Measurements from ENCODE around the gene TDO2.

TDO2 gene

DNA sequence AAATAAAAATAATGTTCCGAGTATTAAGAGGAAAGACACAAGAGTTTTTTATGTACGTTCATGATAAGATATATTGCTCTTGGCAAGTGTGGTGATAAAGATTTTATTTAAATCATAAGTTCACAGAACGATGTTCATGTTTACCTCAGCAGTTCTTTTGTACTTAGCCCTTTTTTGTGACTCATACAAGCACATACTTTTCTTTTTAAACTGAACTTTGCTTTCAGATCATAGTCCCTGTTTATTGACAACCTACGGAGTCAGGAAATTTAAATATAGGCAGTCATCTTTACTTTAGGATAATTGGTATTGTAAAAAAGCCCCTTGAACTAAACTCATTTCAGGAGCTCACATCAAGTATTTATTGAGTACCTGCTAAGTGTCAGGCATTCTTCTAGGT is 51.4 kb downstream of the TDO2 start:
- no peak for DNase-seq

DNA sequence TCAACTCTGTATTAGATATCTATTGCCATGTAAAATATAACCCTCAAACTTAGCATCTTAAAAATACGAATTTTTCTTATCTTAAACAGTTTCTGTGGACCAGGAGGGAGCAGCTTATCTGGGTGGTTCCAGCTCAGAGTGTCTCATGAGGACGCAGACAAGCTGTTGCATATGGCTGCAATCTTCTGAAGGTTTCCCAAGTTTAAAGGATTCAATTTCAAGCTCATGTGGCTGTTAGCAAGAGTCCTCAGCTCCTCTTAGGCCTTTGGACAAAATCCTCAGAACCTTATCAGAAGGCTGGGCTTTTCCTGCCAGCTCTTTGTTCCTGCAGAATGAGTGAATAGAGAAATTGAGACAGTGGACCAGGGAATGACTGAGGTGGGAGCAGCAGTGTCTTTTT is 53.0 kb downstream of the TDO2 start:
- no peak for DNase-seq

DNA sequence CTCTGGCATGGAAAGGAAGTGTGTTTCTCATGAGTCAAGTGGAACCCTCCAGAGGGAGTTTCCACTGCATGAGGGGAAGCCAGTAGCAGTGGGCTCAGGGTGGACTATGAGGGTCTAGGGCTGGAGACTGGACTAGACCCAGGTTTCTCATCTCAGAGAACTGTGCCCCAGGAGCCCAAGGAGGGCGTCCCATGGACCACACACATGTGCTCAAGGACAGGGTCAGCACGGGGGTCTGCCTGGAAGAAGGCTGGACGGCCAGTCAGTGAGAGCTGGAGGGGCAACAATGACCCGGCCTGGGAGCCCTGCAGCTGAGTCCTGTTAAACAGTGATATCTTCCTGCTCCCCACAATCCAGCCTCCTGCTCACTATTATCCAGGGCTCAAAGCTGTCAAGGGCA is 55.9 kb downstream of the TDO2 start:
- no peak for DNase-seq

DNA sequence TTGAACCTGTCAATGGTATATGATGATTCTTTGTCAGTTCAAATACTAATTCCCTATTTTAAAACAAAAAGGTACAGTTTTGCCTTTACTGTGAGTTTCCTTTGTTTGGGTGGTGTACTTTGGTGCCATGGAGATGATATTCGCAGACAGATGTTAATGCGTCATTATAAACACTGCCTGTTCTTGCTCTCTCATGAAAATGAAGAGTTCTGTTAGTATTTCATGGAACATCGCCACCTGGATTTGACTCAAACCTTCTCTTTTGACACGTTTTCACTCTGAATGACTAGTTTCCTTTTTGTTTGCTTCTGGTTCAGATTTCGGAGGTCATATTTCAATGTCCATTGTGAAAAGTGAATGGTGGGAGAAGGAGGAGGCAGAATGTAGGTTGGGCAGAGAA is 57.0 kb downstream of the TDO2 start:
- DNase-seq: no peak

DNA sequence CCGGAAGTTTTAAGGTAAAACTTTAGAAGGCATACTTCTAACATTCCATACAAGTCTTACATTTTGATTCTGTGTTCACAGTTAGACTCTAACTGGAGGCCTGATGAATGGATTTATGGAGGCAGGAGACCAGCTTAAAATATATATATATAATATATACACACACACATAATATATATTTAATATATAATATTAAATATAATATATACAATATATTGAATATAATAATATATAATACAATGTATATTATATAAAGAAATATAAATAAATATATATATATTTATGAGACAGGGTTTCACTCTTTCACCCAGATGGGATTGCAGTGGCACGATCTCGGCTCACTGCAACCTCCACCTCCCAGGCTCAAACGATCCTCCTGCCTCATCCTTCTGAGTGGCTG is 58.1 kb downstream of the TDO2 start:
- no peak for DNase-seq

DNA sequence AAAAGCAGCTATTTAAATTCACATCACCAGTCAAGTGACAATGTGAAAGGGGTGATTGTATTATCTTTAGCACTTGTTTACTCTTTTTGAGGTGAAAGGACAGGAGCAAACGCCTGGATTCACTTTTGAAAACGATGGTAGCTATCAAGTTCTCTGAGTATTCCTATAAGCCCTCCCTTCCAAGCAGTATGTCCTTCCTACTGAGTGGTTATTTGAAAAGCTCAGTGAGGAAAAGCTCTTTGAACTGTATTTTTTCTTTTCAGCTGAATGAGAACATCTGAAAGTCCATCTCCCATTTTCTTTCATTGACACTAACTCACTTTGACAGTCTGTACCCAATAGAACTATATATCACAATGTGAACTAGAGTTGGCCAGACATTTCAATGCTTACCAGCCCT is 59.3 kb downstream of the TDO2 start:
- no peak for DNase-seq

DNA sequence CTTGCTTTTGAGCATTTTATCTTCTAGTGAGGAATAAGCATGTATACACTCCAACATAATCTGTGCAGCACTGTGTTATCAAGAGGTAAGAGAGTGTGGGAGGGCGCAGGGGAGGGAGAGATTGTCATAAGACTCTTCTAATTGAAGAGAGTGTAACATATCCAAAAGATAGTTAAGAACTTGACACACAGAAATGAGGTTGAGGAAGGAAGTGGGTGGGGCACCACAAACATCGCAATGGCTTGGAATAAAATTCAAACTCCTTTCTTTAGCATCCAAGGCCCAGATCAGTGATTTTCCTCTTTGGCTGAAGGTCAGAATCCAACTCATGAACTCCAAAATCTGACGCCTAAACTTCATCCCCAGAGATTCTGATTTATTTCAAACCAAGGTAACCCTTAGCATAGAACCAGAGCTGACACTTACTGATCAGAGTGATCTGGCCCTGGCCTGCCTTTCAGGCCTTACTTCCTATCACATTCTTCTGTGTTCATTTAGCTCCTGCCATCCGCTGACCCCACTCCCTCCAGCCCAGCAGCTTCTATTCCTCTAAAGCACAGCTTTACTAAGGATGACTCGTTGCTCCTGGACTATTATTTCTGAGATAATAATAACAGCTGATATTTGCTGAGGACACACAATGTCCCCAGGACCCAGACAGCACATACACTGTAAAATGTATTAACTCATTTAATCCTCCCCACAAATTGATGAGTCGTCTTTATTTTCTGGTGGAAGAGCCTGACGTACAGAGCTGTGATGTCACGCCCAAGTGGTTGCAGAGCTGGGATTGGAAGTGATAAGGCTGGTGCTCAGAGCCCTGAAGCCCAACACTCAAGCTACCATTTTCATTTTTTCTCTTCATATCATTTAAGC is 60.8 kb downstream of the TDO2 start:
- no peak for DNase-seq

DNA sequence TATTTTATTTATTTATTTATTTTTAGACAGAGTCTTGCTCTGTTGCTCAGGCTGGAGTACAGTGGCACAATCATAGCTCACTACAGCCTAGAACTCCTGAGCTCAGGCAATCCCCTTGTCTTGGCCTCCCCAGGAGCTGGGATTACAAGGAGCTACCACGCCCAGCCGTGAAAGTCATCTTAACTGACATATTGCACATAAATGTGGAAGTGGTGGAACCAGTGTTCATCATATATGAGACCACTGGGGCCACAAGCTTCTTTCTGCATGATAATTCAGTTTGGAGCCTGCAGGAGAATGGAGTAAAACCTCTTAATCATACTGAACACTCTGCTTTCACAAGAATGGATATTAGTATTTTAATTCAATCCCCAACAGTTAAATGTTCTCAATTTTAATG is 62.7 kb downstream of the TDO2 start:
- DNase-seq: no peak

DNA sequence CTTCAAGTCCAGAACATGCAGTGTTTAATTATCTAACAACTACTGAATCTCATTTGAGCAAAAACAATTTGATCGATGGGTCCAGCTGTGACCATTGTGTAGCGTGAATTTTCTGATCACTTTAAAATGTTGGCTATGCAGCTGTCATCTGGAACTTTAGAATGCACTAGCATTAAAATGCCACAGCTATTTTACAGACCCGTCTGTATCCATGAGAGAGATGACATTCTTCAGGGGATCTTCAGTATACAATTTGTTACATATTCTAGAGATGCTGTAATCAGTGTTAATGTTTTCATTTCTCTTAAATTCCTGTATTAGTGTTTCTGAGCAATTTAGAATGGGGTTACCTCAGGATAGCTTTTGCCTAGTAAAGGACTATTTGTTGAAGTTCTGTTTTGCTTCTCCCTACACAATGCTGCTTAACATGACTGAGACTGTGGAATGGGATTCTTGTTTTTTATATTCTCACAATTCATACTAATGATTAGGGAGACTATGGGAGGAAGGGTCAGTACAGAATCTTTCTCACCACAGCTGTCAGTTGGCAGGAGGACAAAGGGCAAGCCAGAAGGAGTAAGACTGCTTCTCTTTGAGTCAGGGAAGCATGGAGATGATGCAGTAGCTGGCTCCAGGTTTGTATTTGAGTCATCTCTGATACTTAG is 63.4 kb downstream of the TDO2 start:
- no peak for DNase-seq
